ENCODE data around the gene CNMD. TPM values are rescaled to one million over a fixed set of nuclear protein-coding genes. Genes with fewer than 3 reads are reported as not detected.
A peak's percentile ranks its signal among the peaks of the same experiment; 100 is the strongest.

The CNMD gene
- total RNA-seq, 6 experiments from 2014 or later = not detected

GRCh38 chr13:52707375-52707774 lies 32.2 kb downstream of the CNMD start:
- TF ChIP-seq CTCF (IDR thresholded peaks at IDR 0.05) = peak; percentile 50
- Mint-ChIP-seq H3K27me3 (ENCODE audit: insufficient read depth) (peaks cover 2% of the 10 kb centered on the region), H3K4me1 (ENCODE audit: low read depth) (no peaks in the 10 kb centered on the region), H3K4me3 (no peak overlapping the region), H3K27ac (no peak overlapping the region), H3K36me3 (ENCODE audit: low read depth) (no peaks in the 10 kb centered on the region), H3K9me3 (no peaks in the 10 kb centered on the region)
- DNase-seq = peak; percentile 3

- H3K36me3 Mint-ChIP-seq (ENCODE audit: low read depth) = no peaks in the 10 kb centered on the region
- H3K4me3 Mint-ChIP-seq = no peak overlapping the region
- H3K4me1 Mint-ChIP-seq (ENCODE audit: low read depth) = no peaks in the 10 kb centered on the region
- no peak overlapping the region for H3K27ac Mint-ChIP-seq
- no peak for TF ChIP-seq CTCF (IDR thresholded peaks at IDR 0.05)
- no peaks in the 10 kb centered on the region for H3K9me3 Mint-ChIP-seq
- H3K27me3 Mint-ChIP-seq (ENCODE audit: insufficient read depth) = peaks cover 2% of the 10 kb centered on the region
- DNase-seq = no peak
Measured at GRCh38 chr13:52706081-52706480, 33.5 kb downstream of the CNMD start.

- no peaks in the 10 kb centered on the region for H3K36me3 Mint-ChIP-seq (ENCODE audit: low read depth)
- no peak overlapping the region for H3K4me3 Mint-ChIP-seq
- no peak overlapping the region for H3K27ac Mint-ChIP-seq
- H3K27me3 Mint-ChIP-seq (ENCODE audit: insufficient read depth) = peaks cover 2% of the 10 kb centered on the region; the same call in 1 of the 2 replicates
- H3K4me1 Mint-ChIP-seq (ENCODE audit: low read depth) = no peaks in the 10 kb centered on the region
- no peak for TF ChIP-seq CTCF (IDR thresholded peaks at IDR 0.05)
- no peaks in the 10 kb centered on the region for H3K9me3 Mint-ChIP-seq
- DNase-seq = no peak
Measured at GRCh38 chr13:52703482-52703881, 36.1 kb downstream of the CNMD start.

GRCh38 chr13:52701728-52702465 lies 37.7 kb downstream of the CNMD start:
- Mint-ChIP-seq H3K9me3 (no peaks in the 10 kb centered on the region), H3K27me3 (ENCODE audit: insufficient read depth) (no peaks in the 10 kb centered on the region), H3K27ac (no peak overlapping the region), H3K36me3 (ENCODE audit: low read depth) (no peaks in the 10 kb centered on the region), H3K4me1 (ENCODE audit: low read depth) (no peaks in the 10 kb centered on the region), H3K4me3 (no peak overlapping the region)
- no peak for TF ChIP-seq CTCF (IDR thresholded peaks at IDR 0.05)
- DNase-seq = no peak

GRCh38 chr13:52696566-52696965 lies 43.1 kb downstream of the CNMD start:
- Mint-ChIP-seq H3K4me1 (ENCODE audit: low read depth) (0 out of 2 replicates have a peak, but pooled peaks cover 6% of the 10 kb centered on the region), H3K27me3 (ENCODE audit: insufficient read depth) (peaks cover 3% of the 10 kb centered on the region; the same call in 1 of the 2 replicates), H3K4me3 (no peak overlapping the region), H3K9me3 (no peaks in the 10 kb centered on the region), H3K36me3 (ENCODE audit: low read depth) (peaks cover 3% of the 10 kb centered on the region; the same call in 1 of the 2 replicates), H3K27ac (no peak overlapping the region)
- TF ChIP-seq CTCF (IDR thresholded peaks at IDR 0.05) = no peak
- no peak for DNase-seq
